LoVo (cell line): Measurements from ENCODE around the gene FKBP14.
"Not testable (repeated sequence)": the region's sequence is repeated elsewhere in the genome, so short reads cannot be mapped to it uniquely, and the experiment has no call there.

Source experiments
- DNase-seq: peaks from one replicate; pipeline ENCODE4 v3.0.0-alpha.2; 2016; ENCODE audit warnings: low spot score

The FKBP14 gene, protein sequence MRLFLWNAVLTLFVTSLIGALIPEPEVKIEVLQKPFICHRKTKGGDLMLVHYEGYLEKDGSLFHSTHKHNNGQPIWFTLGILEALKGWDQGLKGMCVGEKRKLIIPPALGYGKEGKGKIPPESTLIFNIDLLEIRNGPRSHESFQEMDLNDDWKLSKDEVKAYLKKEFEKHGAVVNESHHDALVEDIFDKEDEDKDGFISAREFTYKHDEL

GRCh38 chr7:30026229-30027064 is at the start of gene FKBP14:
FKBP14 (minus strand) TSS chr7:30026702; CDS start chr7:30026508, 194 bp downstream.
- DNase-seq, result peak; percentile 100

GRCh38 chr7:30074422-30075030 is 48.0 kb upstream of the FKBP14 start:
- peak; percentile 35 for DNase-seq

DNA sequence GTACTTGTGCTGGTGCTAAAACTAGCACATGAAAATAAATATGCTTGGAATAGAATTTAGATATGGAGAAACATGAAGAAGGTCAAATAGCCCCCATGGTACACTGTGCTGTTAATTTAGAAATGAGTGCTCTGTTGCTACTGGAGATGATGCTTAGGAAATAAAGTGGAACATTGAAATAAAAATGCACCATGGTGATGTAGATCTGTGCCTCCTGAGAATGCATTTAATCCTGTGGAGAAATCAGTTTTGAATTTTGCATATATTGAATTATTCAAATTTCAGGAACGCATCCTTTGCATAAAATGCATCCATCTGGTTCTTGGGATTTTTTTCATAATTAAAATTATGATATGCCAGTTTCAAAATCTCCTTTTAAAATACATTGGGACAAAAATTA is 46.2 kb upstream of the FKBP14 start:
- DNase-seq, result no peak

GRCh38 chr7:30070052-30070451 is 43.5 kb upstream of the FKBP14 start:
- no peak for DNase-seq

DNA sequence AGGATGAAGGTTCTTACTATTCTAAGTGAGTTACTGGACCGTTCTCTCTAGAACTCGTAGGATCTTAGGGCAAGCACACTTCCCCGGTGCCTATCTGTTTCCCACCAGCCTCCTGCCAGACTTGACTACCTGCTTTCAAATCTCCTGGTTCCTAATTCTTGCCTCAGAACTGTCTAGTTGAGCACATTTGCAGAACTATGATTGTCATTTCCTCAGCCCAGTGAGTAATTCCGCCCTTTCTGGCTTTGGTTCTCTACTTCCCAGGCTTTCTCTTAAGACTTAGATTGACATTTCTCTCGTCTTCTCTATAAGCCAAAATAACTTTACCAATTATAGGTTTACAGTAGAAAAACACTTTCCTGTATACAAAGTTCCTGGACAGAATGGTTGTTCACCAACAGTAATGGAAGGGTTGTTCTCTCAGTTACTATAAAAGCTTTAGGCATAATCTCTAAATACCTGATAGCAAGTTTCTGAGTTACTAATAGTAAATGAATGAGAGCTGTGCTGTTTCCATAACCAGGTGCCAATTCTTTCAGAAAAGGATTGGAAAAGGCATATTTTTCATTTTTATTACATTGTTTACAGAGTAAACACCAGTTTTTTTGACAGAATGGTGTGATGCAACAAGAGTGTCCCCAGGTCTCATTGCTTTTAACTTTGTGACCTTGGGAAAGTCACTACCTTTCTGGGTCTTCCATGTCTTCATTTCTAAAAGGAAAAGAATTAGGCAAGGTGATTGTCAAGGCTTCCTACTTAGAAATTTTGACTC is 42.8 kb upstream of the FKBP14 start:
- DNase-seq, result no peak

GRCh38 chr7:30068117-30068516 is 41.6 kb upstream of the FKBP14 start:
- DNase-seq, result no peak

GRCh38 chr7:30066687-30067086 is 40.2 kb upstream of the FKBP14 start:
- DNase-seq, result no peak

DNA sequence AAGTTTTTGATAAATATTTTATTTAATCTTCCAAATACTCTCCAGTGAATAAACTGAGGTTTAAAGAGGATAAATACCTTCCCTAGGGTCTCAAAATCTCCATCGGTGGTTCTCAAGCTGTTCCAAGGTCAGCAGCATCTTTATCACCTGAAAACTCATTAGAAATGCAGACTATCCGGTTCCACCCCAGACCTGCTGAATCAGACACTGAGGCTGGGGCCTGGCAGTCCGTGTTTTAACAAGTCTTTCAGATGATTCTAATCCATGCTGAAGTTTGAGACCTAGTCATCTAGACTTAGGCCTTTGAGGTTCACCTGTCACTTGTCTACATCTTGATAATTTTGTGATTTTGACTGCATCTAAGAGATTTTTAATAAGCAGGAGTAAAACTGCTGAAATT is 39.2 kb upstream of the FKBP14 start:
- DNase-seq, result no peak

- peak; percentile 24 for DNase-seq
Observed at GRCh38 chr7:30062587-30062986, 36.1 kb upstream of the FKBP14 start.

- DNase-seq, result not testable (repeated sequence)
Observed at GRCh38 chr7:30061786-30062185, 35.3 kb upstream of the FKBP14 start.

GRCh38 chr7:30057741-30058140 is 31.2 kb upstream of the FKBP14 start:
- no peak for DNase-seq

DNA sequence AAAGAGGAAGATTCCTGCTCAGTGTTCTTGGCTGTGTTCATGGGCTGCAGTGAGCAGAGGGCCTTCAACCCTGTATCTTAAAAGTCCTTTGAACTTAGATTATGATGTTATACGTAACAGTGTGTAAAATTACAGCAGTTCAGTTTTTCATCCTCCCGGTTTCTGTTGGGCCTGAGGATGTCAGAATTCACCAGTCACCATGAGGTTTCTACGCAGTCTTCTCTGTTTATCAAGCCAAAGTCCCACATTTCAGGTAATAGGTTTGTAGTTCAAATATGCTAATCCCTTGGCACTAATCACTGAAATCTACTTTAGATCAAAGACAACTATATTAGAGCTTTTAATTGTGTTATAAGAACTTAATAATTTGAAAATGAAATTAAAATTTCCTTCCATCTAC is 26.6 kb upstream of the FKBP14 start:
- no peak for DNase-seq

DNA sequence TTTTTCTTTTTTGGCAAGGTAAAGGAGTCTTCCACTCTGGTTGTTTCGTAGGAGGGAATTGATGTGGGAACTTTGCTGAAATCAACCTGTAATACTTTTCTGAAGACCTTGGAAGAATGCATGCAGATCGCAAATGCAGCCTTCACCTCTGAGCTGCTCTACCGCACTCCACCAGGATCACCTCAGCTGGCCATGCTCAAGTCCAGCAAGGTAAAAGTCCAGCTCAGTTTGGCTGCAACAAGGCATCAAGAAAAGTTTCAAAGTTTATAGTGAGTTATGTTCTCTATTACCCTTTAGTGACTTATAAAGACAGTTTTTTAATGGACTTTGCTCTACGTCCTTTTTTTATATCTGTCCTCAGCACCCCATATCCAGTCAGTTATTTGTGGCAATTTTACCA is 22.7 kb upstream of the FKBP14 start:
- DNase-seq, result no peak

DNA sequence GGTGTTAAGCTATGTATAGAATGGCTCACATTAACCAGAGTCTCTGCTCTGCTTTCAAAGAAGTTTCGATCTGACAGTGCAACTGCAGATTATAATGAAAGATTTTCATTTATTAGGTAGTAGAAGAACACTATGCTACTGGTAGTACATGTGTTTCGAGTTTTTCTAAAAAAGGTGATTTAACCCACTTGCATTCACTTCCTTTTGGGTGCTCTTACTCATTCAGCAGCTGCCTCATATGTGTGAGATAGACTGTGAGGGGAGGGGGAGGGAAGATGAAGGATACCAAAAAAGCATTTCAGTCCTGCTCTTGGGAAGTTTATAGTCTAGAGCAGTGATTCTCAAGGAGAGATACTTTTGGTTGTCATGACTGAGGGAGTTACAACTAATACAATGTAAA is 22.1 kb upstream of the FKBP14 start:
- DNase-seq, result no peak

- DNase-seq, result no peak
Observed at GRCh38 chr7:30047124-30047523, 20.6 kb upstream of the FKBP14 start.

GRCh38 chr7:30046127-30046770 is 19.7 kb upstream of the FKBP14 start:
- no peak for DNase-seq

- no peak for DNase-seq
Observed at GRCh38 chr7:30041526-30042269, 15.2 kb upstream of the FKBP14 start.

DNA sequence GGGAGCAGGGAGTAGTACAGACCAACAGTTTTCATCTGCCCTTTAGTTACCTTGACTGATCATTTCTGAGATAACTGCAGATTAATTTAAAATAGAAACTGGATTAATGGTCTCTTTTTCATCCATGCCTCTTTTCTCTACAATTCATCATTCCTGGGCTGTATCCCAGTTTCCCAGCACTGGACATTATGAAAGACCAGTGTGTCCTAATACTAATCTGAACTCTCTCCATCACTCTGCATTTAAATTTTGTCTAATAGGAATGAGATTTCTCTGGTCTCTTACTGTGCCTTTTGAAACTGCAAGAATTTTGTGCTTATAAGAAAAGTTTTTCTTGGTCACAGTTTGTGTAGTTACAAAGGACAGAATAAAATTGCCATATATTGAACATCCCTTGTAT is 14.4 kb upstream of the FKBP14 start:
- no peak for DNase-seq

- DNase-seq, result no peak
Observed at GRCh38 chr7:30038196-30038980, 11.9 kb upstream of the FKBP14 start.

DNA sequence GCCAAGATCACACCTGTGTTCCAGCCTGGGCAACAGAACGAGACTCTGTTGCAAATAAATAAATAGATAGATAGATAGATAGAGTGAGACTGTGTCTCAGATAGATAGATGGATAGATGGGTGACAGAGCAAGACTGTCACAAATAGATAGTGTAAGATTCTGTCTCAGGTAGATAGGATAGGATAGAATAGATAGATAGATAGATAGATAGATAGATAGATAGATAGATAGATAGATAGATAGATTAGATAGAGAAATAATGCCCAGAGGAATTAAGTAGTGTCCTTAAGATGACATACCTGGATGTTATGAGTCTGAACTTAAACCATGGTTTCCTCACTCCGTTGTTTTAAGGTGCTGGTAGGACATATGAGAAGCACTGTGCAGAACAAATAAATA is 9.7 kb upstream of the FKBP14 start:
- DNase-seq, result no peak
